ENCODE measurements around the gene SH3TC2.
"Not testable (repeated sequence)": the region's sequence is repeated elsewhere in the genome, so short reads cannot be mapped to it uniquely, and the experiment has no call there.

The SH3TC2 gene

GRCh38 chr5:149063017-149063687 is at the start of gene SH3TC2:
Gene SH3TC2, minus strand, starts transcription at chr5:149063062. Its CDS starts 40 bp downstream, at chr5:149063022.
- DNase-seq = no peak

- no peak for DNase-seq
These were observed 47.5 kb upstream of the SH3TC2 start for GRCh38 chr5:149110406-149110805.

GRCh38 chr5:149108651-149109280 is 45.9 kb upstream of the SH3TC2 start:
- DNase-seq = no peak

- DNase-seq = no peak
These were observed 37.5 kb upstream of the SH3TC2 start for GRCh38 chr5:149100331-149100730.

- DNase-seq = no peak
These were observed 37.1 kb upstream of the SH3TC2 start for GRCh38 chr5:149099920-149100319.

- no peak for DNase-seq
These were observed 32.1 kb upstream of the SH3TC2 start for GRCh38 chr5:149094996-149095395.

- DNase-seq = no peak
These were observed 30.8 kb upstream of the SH3TC2 start for GRCh38 chr5:149093625-149094024.

GRCh38 chr5:149089796-149090195 is 26.9 kb upstream of the SH3TC2 start:
- DNase-seq = no peak

GRCh38 chr5:149088686-149089085 is 25.8 kb upstream of the SH3TC2 start:
- no peak for DNase-seq

GRCh38 chr5:149083846-149084245 is 21.0 kb upstream of the SH3TC2 start:
- DNase-seq = no peak

GRCh38 chr5:149082271-149082670 is 19.4 kb upstream of the SH3TC2 start:
- no peak for DNase-seq

GRCh38 chr5:149080294-149080693 is 17.4 kb upstream of the SH3TC2 start:
- no peak for DNase-seq

GRCh38 chr5:149079883-149080282 is 17.0 kb upstream of the SH3TC2 start:
- no peak for DNase-seq

- not testable (repeated sequence) for DNase-seq
These were observed 11.2 kb upstream of the SH3TC2 start for GRCh38 chr5:149074071-149074470.

GRCh38 chr5:149073213-149073612 is 10.4 kb upstream of the SH3TC2 start:
- no peak for DNase-seq

GRCh38 chr5:149072791-149073190 is 9.9 kb upstream of the SH3TC2 start:
- DNase-seq = no peak

GRCh38 chr5:149072376-149072775 is 9.5 kb upstream of the SH3TC2 start:
- DNase-seq = no peak

GRCh38 chr5:149071756-149072155 is 8.9 kb upstream of the SH3TC2 start:
- no peak for DNase-seq

GRCh38 chr5:149071216-149071615 is 8.4 kb upstream of the SH3TC2 start:
- DNase-seq = no peak

GRCh38 chr5:149069711-149070110 is 6.8 kb upstream of the SH3TC2 start:
- no peak for DNase-seq

GRCh38 chr5:149063896-149064478 is 1.1 kb upstream of the SH3TC2 start:
- no peak for DNase-seq

GRCh38 chr5:149062371-149063016 is 368 bp downstream of the SH3TC2 start:
- DNase-seq = no peak

- no peak for DNase-seq
These were observed 1.5 kb downstream of the SH3TC2 start for GRCh38 chr5:149061341-149061740.

- no peak for DNase-seq
These were observed 2.5 kb downstream of the SH3TC2 start for GRCh38 chr5:149060325-149060724.
